Lower lobe of right lung (tissue), 2 donors: Measurements from ENCODE around the gene FMNL3. TPM values are rescaled to one million over a fixed set of nuclear protein-coding genes. Genes with fewer than 3 reads are reported as not detected.

ENCODE experiments used
- ATAC-seq, 2 donors: fragments of 200-7000 bp; cut with Tn5 transposase; one replicate each; pipeline ENCODE4 v1.9.1; 2020 to 2022; ENCODE audit warnings: mild to moderate bottlenecking in 2 of 2, moderate library complexity in 2 of 2
- DNase-seq: peaks from one replicate; pipeline ENCODE4 v3.0.0-alpha.2; 2020
- H3K27ac ChIP-seq: fragments of 200-600 bp; one replicate; pipeline ENCODE4 v1.8.0; 2022
- H3K27me3 ChIP-seq: fragments of 200-600 bp; one replicate; pipeline ENCODE4 v1.8.0; 2022; ENCODE audit warnings: low read depth
- H3K36me3 ChIP-seq: fragments of 200-600 bp; one replicate; pipeline ENCODE4 v1.8.0; 2022; ENCODE audit warnings: mild to moderate bottlenecking
- H3K4me1 ChIP-seq: fragments of 200-600 bp; one replicate; pipeline ENCODE4 v1.8.0; 2022
- H3K4me3 ChIP-seq: fragments of 200-600 bp; one replicate; pipeline ENCODE4 v1.8.0; 2022; ENCODE audit warnings: mild to moderate bottlenecking
- H3K9me3 ChIP-seq: fragments of 200-600 bp; one replicate; pipeline ENCODE4 v1.8.0; 2022
- intact Hi-C: fragments of 100-400 bp; cut with DNase I; formaldehyde crosslinking; loops from one replicate; pipeline ENCODE4 v1.11.0; 2022
- total RNA-seq: library from RNA; stranded (reverse); fragmentation: NEBNext Ultra II Directional; extraction: Animal tissue kit (Norgen Biotek cat#: 25700); gene quantifications from one replicate; pipeline ENCODE4 v1.2.1, GENCODE V29; 2021
- TF ChIP-seq, protein P1 (sequence below): fragments of 200-600 bp; IDR thresholded peaks from one replicate; pipeline ENCODE4 v1.8.0; 2022; ENCODE audit warnings: antibody characterized with exemption, mild to moderate bottlenecking
- donor health status: DM: no; HTN: yes; CAD: no; lungs with severe emphysema.

FMNL3 gene
- total RNA-seq, 1 donor from 2014 or later = 36.1 TPM

DNA sequence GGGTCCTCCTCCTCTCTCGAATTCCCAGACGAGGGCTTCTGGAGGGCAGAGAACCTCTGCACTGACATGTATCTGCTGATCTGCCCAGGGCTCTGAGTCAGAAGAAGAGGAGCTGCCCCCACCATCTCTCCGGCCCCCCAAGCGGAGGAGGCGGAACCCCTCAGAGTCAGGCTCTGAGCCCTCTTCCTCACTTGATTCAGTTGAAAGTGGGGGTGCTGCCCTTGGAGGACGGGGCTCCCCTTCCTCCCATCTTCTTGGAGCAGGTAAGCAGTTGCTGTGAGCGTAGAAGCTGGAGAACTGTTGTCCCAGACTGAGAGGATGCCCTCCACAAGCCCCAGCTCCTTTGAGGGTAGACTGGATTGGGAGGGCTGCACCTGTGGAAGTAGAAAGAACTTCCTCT is 64.1 kb downstream of the FMNL3 start:
- intact Hi-C loops = loop anchor here (5.0 kb wide), 1 partner anchor 64 kb away; the partner anchor contains the start of gene FMNL3
- TF ChIP-seq, protein P1, sequence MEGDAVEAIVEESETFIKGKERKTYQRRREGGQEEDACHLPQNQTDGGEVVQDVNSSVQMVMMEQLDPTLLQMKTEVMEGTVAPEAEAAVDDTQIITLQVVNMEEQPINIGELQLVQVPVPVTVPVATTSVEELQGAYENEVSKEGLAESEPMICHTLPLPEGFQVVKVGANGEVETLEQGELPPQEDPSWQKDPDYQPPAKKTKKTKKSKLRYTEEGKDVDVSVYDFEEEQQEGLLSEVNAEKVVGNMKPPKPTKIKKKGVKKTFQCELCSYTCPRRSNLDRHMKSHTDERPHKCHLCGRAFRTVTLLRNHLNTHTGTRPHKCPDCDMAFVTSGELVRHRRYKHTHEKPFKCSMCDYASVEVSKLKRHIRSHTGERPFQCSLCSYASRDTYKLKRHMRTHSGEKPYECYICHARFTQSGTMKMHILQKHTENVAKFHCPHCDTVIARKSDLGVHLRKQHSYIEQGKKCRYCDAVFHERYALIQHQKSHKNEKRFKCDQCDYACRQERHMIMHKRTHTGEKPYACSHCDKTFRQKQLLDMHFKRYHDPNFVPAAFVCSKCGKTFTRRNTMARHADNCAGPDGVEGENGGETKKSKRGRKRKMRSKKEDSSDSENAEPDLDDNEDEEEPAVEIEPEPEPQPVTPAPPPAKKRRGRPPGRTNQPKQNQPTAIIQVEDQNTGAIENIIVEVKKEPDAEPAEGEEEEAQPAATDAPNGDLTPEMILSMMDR = no peak
- ATAC-seq (no peak), DNase-seq (no peak)
- no peaks in the 10 kb centered on the region for H3K27me3 ChIP-seq
- no peak overlapping the region for H3K27ac ChIP-seq
- no peak overlapping the region for H3K4me3 ChIP-seq
- no peaks in the 10 kb centered on the region for H3K9me3 ChIP-seq
- peaks cover 40% of the 10 kb centered on the region for H3K4me1 ChIP-seq
- H3K36me3 ChIP-seq = peaks cover 73% of the 10 kb centered on the region

DNA sequence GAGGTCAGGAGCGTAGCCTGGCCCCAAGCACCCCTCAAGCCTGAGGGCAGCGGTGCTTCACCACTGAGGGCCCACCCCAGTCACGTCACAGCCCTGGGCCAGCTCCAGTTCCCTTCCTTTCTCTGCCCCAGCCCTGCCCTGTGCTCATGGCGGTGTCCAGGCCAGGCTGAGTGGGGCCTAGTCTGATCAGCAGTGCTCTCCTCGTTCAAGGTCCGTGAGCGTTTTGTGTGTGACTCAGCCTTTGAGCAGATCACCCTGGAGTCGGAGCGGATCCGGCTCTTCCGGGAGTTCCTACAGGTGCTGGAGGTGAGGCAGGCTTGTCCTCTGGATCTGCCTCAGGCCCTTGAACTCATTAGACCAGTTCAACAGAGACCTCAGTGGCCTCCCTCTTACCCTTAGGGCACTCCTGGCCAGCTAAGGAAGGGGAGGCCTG is 64.8 kb downstream of the FMNL3 start:
- Histone ChIP-seq H3K36me3 (peaks cover 73% of the 10 kb centered on the region), H3K4me3 (no peak overlapping the region), H3K27me3 (no peaks in the 10 kb centered on the region), H3K4me1 (peaks cover 39% of the 10 kb centered on the region), H3K9me3 (no peaks in the 10 kb centered on the region), H3K27ac (no peak overlapping the region)
- intact Hi-C loops = loop anchor here (5.0 kb wide), 1 partner anchor 65 kb away; the partner anchor contains the start of gene FMNL3
- TF ChIP-seq, protein P1 = no peak
- DNase-seq (no peak), ATAC-seq (no peak)

DNA sequence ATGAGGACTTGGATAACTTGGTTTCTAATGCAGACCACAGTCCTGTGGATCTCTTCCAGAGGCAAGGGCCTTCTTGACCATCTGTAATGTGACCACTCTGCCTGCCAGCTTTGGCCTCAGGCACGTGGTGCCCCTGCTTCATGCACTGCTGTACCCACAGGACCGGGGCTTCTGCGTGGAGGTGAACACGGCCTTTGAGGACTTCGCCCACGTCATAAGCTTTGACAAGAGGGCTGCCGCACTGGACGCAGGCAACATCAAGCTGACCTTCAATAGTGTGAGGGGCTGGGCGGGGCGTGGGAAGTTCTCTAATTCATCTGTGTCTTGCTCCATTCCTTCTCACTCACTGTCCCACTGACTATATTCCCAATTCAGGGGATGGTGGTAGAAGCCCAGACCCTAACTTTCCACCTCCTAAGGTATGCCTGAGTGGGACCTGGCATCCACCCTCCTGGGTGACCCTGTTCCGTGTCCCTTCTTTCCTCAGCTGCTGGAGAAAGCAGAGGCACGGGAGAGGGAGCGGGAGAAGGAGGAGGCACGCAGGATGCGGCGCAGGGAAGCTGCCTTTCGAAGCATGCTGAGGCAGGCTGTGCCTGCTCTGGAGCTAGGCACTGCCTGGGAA is 65.3 kb downstream of the FMNL3 start:
- H3K27ac ChIP-seq = no peak overlapping the region
- peaks cover 68% of the 10 kb centered on the region for H3K36me3 ChIP-seq
- no peak for ATAC-seq
- H3K9me3 ChIP-seq = no peaks in the 10 kb centered on the region
- no peak overlapping the region for H3K4me3 ChIP-seq
- H3K27me3 ChIP-seq = no peaks in the 10 kb centered on the region
- no peak for DNase-seq
- intact Hi-C loops = loop anchor here (5.0 kb wide), 1 partner anchor 65 kb away; the partner anchor contains the start of gene FMNL3
- TF ChIP-seq, protein P1 = no peak
- peaks cover 39% of the 10 kb centered on the region for H3K4me1 ChIP-seq

DNA sequence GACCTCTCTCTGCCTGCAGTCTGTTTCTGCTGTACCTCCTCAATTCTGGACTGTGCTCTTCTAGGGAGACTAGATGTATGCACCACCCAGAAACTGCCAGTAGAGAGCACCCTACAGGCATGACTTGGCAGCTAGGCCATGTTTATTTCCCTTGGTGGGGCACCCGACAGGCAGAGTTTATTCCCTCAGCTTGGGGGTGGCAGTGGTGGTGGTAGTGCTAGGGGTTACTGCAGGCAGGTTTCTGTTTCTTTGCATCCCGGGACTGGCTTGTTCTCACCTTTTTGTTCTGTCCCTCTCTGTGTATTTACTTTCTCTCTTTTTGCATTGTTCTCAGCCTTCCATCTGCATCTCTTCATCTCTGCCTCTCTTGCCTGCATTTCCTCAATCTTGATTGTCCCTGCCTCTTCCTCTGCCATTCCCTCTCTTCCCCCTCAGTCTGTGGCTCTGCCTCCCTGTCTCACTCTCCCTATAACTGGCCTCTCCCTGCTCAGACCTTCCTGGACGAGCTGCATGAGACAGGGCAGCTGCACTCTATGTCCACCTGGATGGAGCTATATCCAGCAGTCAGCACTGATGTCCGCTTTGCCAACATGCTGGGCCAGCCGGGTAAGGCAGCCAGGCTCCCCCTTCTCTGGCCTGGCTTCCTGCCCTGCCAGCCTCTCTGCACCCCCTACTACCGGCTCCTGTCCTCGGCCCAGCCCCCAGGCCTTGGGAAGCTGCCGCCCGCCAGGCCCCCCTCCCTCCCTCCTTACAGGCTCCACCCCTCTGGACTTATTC is 70.0 kb downstream of the FMNL3 start:
- no peak for DNase-seq
- TF ChIP-seq, protein P1 = peak; percentile 64

DNA sequence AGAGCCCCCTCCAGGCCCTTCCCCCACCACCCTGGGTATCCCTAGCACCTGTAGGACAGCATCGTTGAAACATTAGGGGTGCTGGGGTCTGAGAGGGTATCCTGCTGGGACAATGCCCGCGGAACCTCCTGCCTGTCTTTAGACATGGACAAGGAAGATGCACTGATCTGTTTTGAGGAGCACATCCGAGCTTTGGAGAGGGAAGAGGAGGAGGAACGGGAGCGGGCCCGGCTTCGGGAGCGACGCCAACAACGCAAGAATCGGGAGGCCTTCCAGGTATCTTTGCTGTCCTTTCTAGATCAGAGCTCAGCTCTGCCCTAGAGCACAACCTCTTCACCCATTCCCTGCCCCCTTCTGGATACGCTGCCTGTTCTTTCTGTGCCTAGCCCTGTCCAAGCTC is 70.6 kb downstream of the FMNL3 start:
- ATAC-seq (no peak), DNase-seq (no peak)
- no peaks in the 10 kb centered on the region for H3K9me3 ChIP-seq
- H3K27ac ChIP-seq = no peak overlapping the region
- intact Hi-C loops = no loop called here
- no peak overlapping the region for H3K4me3 ChIP-seq
- H3K4me1 ChIP-seq = peaks cover 18% of the 10 kb centered on the region
- TF ChIP-seq, protein P1 = no peak
- peaks cover 39% of the 10 kb centered on the region for H3K36me3 ChIP-seq
- H3K27me3 ChIP-seq = no peaks in the 10 kb centered on the region

More for the DNA sequence above, 70.0 kb downstream of the FMNL3 start:
- no peaks in the 10 kb centered on the region for H3K27me3 ChIP-seq
- H3K9me3 ChIP-seq = no peaks in the 10 kb centered on the region
- peaks cover 45% of the 10 kb centered on the region for H3K36me3 ChIP-seq
- intact Hi-C loops = no loop called here
- peak; percentile 69 to 71 for ATAC-seq
- peaks cover 18% of the 10 kb centered on the region for H3K4me1 ChIP-seq
- no peak overlapping the region for H3K4me3 ChIP-seq
- no peak overlapping the region for H3K27ac ChIP-seq
